ENCODE measurements around the gene DIP2C. TPM values are rescaled to one million over a fixed set of nuclear protein-coding genes. Genes with fewer than 3 reads are reported as not detected.

The DIP2C gene
- total RNA-seq, 3 donors from 2014 or later = 8.0 to 72.0 (median 8.5) TPM

- Histone ChIP-seq H3K9me3 (no peaks in the 10 kb centered on the region), H3K4me3 (no peak overlapping the region), H3K36me3 (ENCODE audit: low read depth) (no peaks in the 10 kb centered on the region), H3K4me1 (ENCODE audit: low read depth) (no peaks in the 10 kb centered on the region)
- ATAC-seq = no peak
- no peak for TF ChIP-seq CTCF (IDR thresholded peaks at IDR 0.05)
- no peak for DNase-seq
- intact Hi-C loops (cut with DNase I, micrococcal nuclease) = no loop called here
Measured at GRCh38 chr10:230758-231157, 458.7 kb downstream of the DIP2C start.

GRCh38 chr10:228366-228765 is 461.1 kb downstream of the DIP2C start:
- H3K9me3 ChIP-seq = no peaks in the 10 kb centered on the region
- H3K4me3 ChIP-seq = no peak overlapping the region
- no peaks in the 10 kb centered on the region for H3K4me1 ChIP-seq (ENCODE audit: low read depth)
- TF ChIP-seq CTCF (IDR thresholded peaks at IDR 0.05) = no peak
- DNase-seq (no peak), ATAC-seq (no peak)
- intact Hi-C loops (cut with DNase I, micrococcal nuclease) = no loop called here
- no peaks in the 10 kb centered on the region for H3K36me3 ChIP-seq (ENCODE audit: low read depth)

- no peaks in the 10 kb centered on the region for H3K9me3 ChIP-seq
- no peak for TF ChIP-seq CTCF (IDR thresholded peaks at IDR 0.05)
- H3K36me3 ChIP-seq (ENCODE audit: low read depth) = no peaks in the 10 kb centered on the region
- DNase-seq = no peak
- H3K4me3 ChIP-seq = no peak overlapping the region
- no peak for ATAC-seq
- H3K4me1 ChIP-seq (ENCODE audit: low read depth) = no peaks in the 10 kb centered on the region
- intact Hi-C loops (cut with DNase I, micrococcal nuclease) = no loop called here
Measured at GRCh38 chr10:227014-227413, 462.5 kb downstream of the DIP2C start.

GRCh38 chr10:226018-226417 is 463.4 kb downstream of the DIP2C start:
- Histone ChIP-seq H3K36me3 (ENCODE audit: low read depth) (no peaks in the 10 kb centered on the region), H3K4me1 (ENCODE audit: low read depth) (no peaks in the 10 kb centered on the region), H3K9me3 (no peaks in the 10 kb centered on the region), H3K4me3 (no peak overlapping the region)
- no peak for ATAC-seq
- TF ChIP-seq CTCF (IDR thresholded peaks at IDR 0.05) = no peak
- DNase-seq = no peak
- intact Hi-C loops (cut with DNase I, micrococcal nuclease) = no loop called here

GRCh38 chr10:224571-224970 is 464.9 kb downstream of the DIP2C start:
- TF ChIP-seq CTCF (IDR thresholded peaks at IDR 0.05) = no peak
- DNase-seq (no peak), ATAC-seq (no peak)
- intact Hi-C loops (cut with DNase I, micrococcal nuclease) = no loop called here
- Histone ChIP-seq H3K4me3 (no peak overlapping the region), H3K9me3 (no peaks in the 10 kb centered on the region), H3K4me1 (ENCODE audit: low read depth) (no peaks in the 10 kb centered on the region), H3K36me3 (ENCODE audit: low read depth) (no peaks in the 10 kb centered on the region)

Small RNA genes lying within 50 kb of the gene (microRNA-seq; reads per million reads assigned to microRNA genes)
- gene MIR5699 = 9.5 reads per million, percentile 33 among the genes with 10 or more reads in this experiment

Other genes with a start within 250 kb of the DIP2C start
- gene LARP4B, start 242.0 kb upstream of the DIP2C start, total RNA-seq = 100 to 1,000 TPM in 2 of 3 donors, 10 to 100 TPM in 1; 97.5 to 155 (median 116) TPM

All from mucosa of descending colon (tissue), 3 donors.